ENCODE data around the gene AGTRAP. TPM values are rescaled to one million over a fixed set of nuclear protein-coding genes. Genes with fewer than 3 reads are reported as not detected.

The AGTRAP gene
- total RNA-seq, 1 experiment from 2014 or later = 22.6 TPM

Other genes starting within 250 kb of the AGTRAP start
- gene FBXO2, start 81.7 kb upstream of the AGTRAP start, total RNA-seq (2014; rRNA removed; shearing (Covaris generic)) = not detected in 2 replicates
- 3.2 and 7.8 TPM in 2 replicates for gene FBXO44, start 81.3 kb upstream of the AGTRAP start, total RNA-seq (2014; rRNA removed; shearing (Covaris generic))
- 0.25 and 2.9 TPM in 2 replicates for gene FBXO6, start 71.9 kb upstream of the AGTRAP start, total RNA-seq (2014; rRNA removed; shearing (Covaris generic))
- gene MAD2L2, start 55.0 kb upstream of the AGTRAP start, total RNA-seq (2014; rRNA removed; shearing (Covaris generic)) = 118 and 132 TPM in 2 replicates
- not detected in 2 replicates for gene DRAXIN, start 44.4 kb upstream of the AGTRAP start, total RNA-seq (2014; rRNA removed; shearing (Covaris generic))
- gene C1orf167, start 26.1 kb downstream of the AGTRAP start, total RNA-seq (2014; rRNA removed; shearing (Covaris generic)) = not detected in 2 replicates
- gene MTHFR, start 69.8 kb downstream of the AGTRAP start, total RNA-seq (2014; rRNA removed; shearing (Covaris generic)) = 6.3 and 10.4 TPM in 2 replicates
- 3.4 and 5.1 TPM in 2 replicates for gene CLCN6, start 70.1 kb downstream of the AGTRAP start, total RNA-seq (2014; rRNA removed; shearing (Covaris generic))
- not detected in 2 replicates for gene NPPA, start 111.6 kb downstream of the AGTRAP start, total RNA-seq (2014; rRNA removed; shearing (Covaris generic))
- 112 and 320 TPM in 2 replicates for gene NPPB, start 122.8 kb downstream of the AGTRAP start, total RNA-seq (2014; rRNA removed; shearing (Covaris generic))
- gene KIAA2013, start 190.3 kb downstream of the AGTRAP start, total RNA-seq (2014; rRNA removed; shearing (Covaris generic)) = 85.2 and 102 TPM in 2 replicates
- 229 and 382 TPM in 2 replicates for gene PLOD1, start 198.6 kb downstream of the AGTRAP start, total RNA-seq (2014; rRNA removed; shearing (Covaris generic))
- gene MFN2, start 244.3 kb downstream of the AGTRAP start, total RNA-seq (2014; rRNA removed; shearing (Covaris generic)) = 53.6 and 54.8 TPM in 2 replicates

All from SJSA1 (cell line).